ENCODE results near the gene GNAQ. TPM values are rescaled to one million over a fixed set of nuclear protein-coding genes. Genes with fewer than 3 reads are reported as not detected.

Gene GNAQ
- total RNA-seq, 1 experiment from 2014 or later = 34.1 TPM

GRCh38 chr9:77872177-77872576 lies 159.4 kb downstream of the GNAQ start:
- H3K27me3 Mint-ChIP-seq (ENCODE audit: unreplicated experiment) = no peaks in the 10 kb centered on the region
- no peaks in the 10 kb centered on the region for H3K4me1 Mint-ChIP-seq (ENCODE audit: low read depth, unreplicated experiment)
- CTCF ChIA-PET = interaction anchor here (0.5 kb wide), 1 partner anchor 27 kb away, joined by 3 read pairs; no protein-coding TSS in a partner anchor
- no peaks in the 10 kb centered on the region for H3K36me3 Mint-ChIP-seq (ENCODE audit: insufficient read depth, unreplicated experiment)
- no TSS peak for BruUV-seq (replicated peaks)
- H3K4me3 Mint-ChIP-seq (ENCODE audit: low read depth, unreplicated experiment) = no peak overlapping the region
- H3K27ac Mint-ChIP-seq (ENCODE audit: unreplicated experiment) = no peak overlapping the region
- no peak for DNase-seq
- no peaks in the 10 kb centered on the region for H3K9me3 Mint-ChIP-seq (ENCODE audit: low read depth, unreplicated experiment)
- TF ChIP-seq, protein P1, sequence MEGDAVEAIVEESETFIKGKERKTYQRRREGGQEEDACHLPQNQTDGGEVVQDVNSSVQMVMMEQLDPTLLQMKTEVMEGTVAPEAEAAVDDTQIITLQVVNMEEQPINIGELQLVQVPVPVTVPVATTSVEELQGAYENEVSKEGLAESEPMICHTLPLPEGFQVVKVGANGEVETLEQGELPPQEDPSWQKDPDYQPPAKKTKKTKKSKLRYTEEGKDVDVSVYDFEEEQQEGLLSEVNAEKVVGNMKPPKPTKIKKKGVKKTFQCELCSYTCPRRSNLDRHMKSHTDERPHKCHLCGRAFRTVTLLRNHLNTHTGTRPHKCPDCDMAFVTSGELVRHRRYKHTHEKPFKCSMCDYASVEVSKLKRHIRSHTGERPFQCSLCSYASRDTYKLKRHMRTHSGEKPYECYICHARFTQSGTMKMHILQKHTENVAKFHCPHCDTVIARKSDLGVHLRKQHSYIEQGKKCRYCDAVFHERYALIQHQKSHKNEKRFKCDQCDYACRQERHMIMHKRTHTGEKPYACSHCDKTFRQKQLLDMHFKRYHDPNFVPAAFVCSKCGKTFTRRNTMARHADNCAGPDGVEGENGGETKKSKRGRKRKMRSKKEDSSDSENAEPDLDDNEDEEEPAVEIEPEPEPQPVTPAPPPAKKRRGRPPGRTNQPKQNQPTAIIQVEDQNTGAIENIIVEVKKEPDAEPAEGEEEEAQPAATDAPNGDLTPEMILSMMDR (IDR thresholded peaks at IDR 0.05; ENCODE audit: unreplicated experiment) = no peak
- intact Hi-C loops (cut with micrococcal nuclease; ENCODE audit: unreplicated experiment) = no loop called here

DNA sequence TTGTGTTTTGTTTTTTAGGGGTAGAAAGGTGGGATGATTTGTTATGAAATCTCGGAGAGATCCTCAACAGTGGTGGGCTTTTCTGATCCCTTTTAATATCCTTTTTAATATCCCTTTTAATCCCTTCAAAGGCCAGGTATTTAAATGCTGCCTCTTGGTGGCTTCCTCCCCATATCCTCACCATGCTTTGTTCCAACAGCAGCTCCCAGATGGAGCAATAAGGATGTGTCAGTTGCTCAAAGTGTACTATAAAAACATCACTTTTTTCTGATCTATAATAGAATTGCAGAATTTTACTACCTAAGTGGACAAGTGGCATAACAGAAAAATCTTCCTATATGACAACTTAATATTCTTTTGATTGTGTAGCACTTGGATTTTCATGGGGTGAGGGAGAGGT lies 160.1 kb downstream of the GNAQ start:
- DNase-seq = no peak
- H3K4me3 Mint-ChIP-seq (ENCODE audit: low read depth, unreplicated experiment) = no peak overlapping the region
- no TSS peak for BruUV-seq (replicated peaks)
- H3K27ac Mint-ChIP-seq (ENCODE audit: unreplicated experiment) = no peak overlapping the region
- H3K36me3 Mint-ChIP-seq (ENCODE audit: insufficient read depth, unreplicated experiment) = no peaks in the 10 kb centered on the region
- H3K4me1 Mint-ChIP-seq (ENCODE audit: low read depth, unreplicated experiment) = no peaks in the 10 kb centered on the region
- H3K9me3 Mint-ChIP-seq (ENCODE audit: low read depth, unreplicated experiment) = no peaks in the 10 kb centered on the region
- H3K27me3 Mint-ChIP-seq (ENCODE audit: unreplicated experiment) = no peaks in the 10 kb centered on the region
- CTCF ChIA-PET = interaction anchor here (0.5 kb wide), 1 partner anchor 28 kb away, joined by 3 read pairs; no protein-coding TSS in a partner anchor
- TF ChIP-seq, protein P1 (IDR thresholded peaks at IDR 0.05; ENCODE audit: unreplicated experiment) = no peak
- intact Hi-C loops (cut with micrococcal nuclease; ENCODE audit: unreplicated experiment) = no loop called here

GRCh38 chr9:77866878-77867277 lies 164.7 kb downstream of the GNAQ start:
- no peaks in the 10 kb centered on the region for H3K27me3 Mint-ChIP-seq (ENCODE audit: unreplicated experiment)
- no TSS peak for BruUV-seq (replicated peaks)
- intact Hi-C loops (cut with micrococcal nuclease; ENCODE audit: unreplicated experiment) = no loop called here

DNA sequence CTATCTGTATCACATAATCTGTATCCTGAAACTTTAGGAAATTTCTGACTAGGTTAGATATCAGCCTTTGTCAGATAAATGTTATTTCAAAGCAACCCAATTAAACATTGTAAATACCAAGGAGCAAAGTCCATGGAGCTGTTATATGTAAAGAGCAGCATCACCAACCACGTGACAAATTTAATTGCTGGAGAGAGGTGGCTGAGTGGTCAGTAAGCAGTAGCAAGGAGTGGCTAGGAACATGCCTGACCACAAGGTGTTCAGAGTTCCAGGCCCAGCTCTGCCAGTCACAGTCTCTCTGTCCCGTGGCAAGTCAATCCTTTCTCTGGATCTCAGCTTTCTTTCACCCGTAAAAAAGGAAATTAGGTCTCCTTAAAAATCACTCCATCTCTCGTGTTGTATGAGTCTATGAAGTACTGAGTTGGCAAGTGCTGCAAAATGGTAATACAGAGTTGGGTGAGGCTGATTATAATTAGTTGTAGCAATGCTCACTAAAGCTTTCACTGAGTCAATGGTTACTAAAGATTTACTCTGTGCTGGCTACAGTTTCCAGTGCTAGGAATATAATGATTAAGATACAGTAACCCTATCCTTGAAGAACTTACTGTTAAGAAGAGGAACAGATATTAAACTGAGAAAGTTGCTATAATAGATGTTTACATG lies 166.1 kb downstream of the GNAQ start:
- CTCF ChIA-PET = interaction anchor here (1.6 kb wide), 1 partner anchor 15 kb away, joined by 4 read pairs; no protein-coding TSS in a partner anchor
- intact Hi-C loops (cut with micrococcal nuclease; ENCODE audit: unreplicated experiment) = no loop called here
- Mint-ChIP-seq H3K4me1 (ENCODE audit: low read depth, unreplicated experiment) (peaks cover 10% of the 10 kb centered on the region), H3K9me3 (ENCODE audit: low read depth, unreplicated experiment) (peaks cover 13% of the 10 kb centered on the region), H3K27me3 (ENCODE audit: unreplicated experiment) (no peaks in the 10 kb centered on the region), H3K27ac (ENCODE audit: unreplicated experiment) (peak overlapping the region; percentile 16), H3K4me3 (ENCODE audit: low read depth, unreplicated experiment) (no peak overlapping the region), H3K36me3 (ENCODE audit: insufficient read depth, unreplicated experiment) (no peaks in the 10 kb centered on the region)
- DNase-seq = peak; percentile 17
- BruUV-seq (replicated peaks) = no TSS peak
- TF ChIP-seq, protein P1 (IDR thresholded peaks at IDR 0.05; ENCODE audit: unreplicated experiment) = no peak

More at GRCh38 chr9:77866878-77867277, 164.7 kb downstream of the GNAQ start:
- DNase-seq = no peak
- H3K27ac Mint-ChIP-seq (ENCODE audit: unreplicated experiment) = no peak overlapping the region
- H3K4me3 Mint-ChIP-seq (ENCODE audit: low read depth, unreplicated experiment) = no peak overlapping the region
- TF ChIP-seq, protein P1 (IDR thresholded peaks at IDR 0.05; ENCODE audit: unreplicated experiment) = no peak
- CTCF ChIA-PET = interaction anchor here (0.6 kb wide), 1 partner anchor 703 kb away, joined by 3 read pairs; no protein-coding TSS in a partner anchor
- H3K36me3 Mint-ChIP-seq (ENCODE audit: insufficient read depth, unreplicated experiment) = no peaks in the 10 kb centered on the region
- H3K9me3 Mint-ChIP-seq (ENCODE audit: low read depth, unreplicated experiment) = peaks cover 11% of the 10 kb centered on the region
- peaks cover 10% of the 10 kb centered on the region for H3K4me1 Mint-ChIP-seq (ENCODE audit: low read depth, unreplicated experiment)
